HG03095 (cell line): ENCODE measurements around the gene ZDHHC4.

ENCODE experiments used
- ATAC-seq: cut with Tn5 transposase; IDR thresholded peaks from one replicate; pipeline ENCODE4 v1.9.1; 2021; ENCODE audit warnings: moderate library complexity; ENCODE audit not compliant: unreplicated experiment

The ZDHHC4 gene

GRCh38 chr7:6604458-6604857 lies 27.2 kb downstream of the ZDHHC4 start:
- no peak for ATAC-seq

- ATAC-seq = no peak
These were observed 29.8 kb downstream of the ZDHHC4 start for GRCh38 chr7:6606866-6607583.

DNA sequence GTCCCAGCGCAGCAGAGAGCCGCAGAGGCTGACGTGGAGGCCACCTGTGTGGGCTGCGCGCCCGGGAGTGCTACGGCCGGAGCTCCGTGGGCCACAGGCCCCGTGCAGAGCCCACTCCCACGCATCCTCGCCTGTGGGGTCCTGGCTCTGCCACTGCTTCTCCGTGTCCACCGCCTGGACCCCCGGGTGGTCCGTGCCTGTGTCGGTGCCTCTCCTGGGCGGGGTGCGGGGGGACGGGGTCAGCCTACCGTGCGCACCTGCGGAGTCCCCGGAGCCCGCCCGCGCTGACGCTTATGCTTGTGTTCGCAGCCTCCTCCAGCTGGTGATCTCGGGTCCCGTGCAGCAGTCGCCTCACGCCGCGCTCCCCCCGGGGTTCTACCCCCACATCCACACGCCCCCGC lies 30.4 kb downstream of the ZDHHC4 start:
- ATAC-seq = no peak

DNA sequence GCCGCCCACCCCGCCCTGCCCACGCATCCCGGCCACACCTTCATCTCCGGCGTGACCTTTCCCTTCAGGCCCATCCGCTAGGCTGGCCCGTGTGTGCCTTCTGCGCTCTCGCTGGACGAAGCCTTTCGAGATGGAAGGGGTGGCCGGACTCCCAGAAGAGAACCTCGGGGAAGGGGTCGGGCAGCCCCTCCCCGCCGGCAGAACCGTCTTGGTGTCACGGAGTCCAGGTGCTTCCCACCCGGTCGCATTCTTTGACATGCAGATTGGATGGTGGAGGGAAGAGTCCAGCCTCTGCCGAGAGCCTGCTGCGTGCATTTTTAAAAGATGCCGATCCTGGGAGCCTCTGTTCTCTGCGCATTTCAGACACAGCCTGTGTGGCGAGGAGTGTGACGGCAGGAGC lies 30.8 kb downstream of the ZDHHC4 start:
- no peak for ATAC-seq

DNA sequence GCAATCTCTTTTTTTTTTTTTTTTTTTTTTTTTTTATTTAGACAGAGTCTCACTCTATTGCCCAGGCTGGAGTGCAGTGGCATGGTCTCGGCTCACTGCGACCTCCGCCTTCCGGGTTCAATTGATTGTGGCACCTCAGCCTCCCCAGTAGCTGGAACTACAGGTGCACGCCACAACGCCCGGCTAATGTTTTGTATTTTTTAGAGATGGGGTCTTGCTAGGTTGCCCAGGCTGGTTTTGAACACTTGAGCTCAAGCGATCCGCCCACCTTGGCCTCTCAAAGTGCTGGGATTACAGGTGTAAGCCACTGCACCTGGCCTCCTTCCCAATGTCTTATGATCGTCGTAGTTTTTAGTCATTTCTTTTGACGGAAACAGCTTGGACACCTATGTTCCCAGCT lies 31.5 kb downstream of the ZDHHC4 start:
- ATAC-seq = no peak

DNA sequence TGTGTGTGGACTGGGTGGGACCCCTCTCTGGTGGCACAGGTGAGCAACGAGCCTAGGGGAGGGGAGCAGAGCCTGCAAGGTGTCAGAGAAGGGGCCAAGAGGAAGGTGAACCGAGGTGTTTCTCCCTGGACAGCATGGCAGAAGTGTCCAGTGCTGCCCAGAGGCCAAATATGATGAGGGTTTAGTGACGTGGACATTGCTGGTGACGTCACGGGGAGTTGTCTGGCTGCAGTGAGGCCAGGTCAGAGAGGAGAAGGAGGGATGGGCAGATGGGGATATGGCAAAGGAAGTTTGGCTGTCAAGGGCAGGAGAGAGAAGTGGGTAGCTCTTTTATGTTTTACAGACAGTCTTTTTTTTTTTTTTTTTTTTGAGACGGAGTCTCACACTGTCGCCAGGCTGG lies 35.6 kb downstream of the ZDHHC4 start:
- no peak for ATAC-seq

DNA sequence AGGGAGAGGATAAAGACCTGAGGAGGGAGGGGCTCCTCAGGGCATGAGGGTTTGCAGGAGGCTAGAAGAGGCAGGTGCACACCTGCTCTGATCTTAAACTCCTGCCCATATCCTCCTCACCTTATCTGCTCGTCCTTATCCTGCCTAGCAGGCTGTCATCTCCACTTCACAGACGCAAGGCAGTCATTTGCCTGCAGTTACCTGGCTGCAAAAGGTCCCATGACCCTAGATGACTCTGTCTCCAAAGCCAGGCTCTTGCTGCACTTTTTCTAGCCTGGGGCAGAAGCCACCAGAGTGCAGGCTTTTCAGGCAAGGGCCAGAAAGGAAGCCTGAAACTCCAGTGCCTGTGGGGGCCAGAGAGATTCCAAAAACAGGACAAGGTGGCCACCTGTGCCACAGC lies 36.5 kb downstream of the ZDHHC4 start:
- no peak for ATAC-seq

DNA sequence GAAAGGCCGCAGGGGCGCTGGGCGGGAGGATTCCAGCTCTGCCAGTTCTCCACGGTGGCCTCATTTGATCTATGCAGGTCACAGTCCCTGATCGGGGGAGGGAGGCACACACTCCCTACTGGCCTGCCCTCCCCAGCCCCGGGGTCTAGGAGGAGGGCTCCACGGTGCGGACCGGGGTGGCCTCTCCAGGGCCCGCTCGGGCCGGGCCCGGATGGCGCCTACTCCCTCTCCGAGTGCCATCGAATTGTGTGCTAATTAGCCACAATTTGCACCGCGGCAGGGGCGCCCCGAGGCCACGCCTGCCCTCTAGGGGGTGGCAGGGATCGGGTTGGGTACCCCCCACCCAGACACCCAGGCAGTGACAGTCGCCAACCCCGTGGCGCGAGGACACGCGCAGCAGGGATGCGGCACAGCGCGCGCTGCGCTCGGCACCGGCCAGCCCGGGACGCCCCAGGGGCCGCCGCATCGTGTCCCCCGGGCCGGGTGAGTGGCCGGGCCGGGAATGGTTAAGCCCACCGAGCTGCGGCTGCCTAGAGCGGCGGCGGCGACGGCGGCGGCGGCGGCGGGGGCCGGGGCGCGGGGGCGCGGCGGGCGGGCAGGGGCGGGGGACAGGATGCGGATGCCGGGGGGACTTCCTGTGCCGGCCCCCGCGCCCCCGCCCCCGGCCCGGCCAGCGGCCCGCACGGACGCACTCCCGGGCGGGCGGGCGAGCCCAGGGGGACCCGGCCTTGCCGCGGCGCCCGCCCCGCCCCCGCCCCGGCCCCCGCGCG lies 37.9 kb downstream of the ZDHHC4 start, which contains the start of gene ZNF853:
ZNF853 (plus strand) TSS at position 658 of the 770 bp plus-strand sequence. CDS start 565 bp downstream, outside the sequence.
- no peak for ATAC-seq

DNA sequence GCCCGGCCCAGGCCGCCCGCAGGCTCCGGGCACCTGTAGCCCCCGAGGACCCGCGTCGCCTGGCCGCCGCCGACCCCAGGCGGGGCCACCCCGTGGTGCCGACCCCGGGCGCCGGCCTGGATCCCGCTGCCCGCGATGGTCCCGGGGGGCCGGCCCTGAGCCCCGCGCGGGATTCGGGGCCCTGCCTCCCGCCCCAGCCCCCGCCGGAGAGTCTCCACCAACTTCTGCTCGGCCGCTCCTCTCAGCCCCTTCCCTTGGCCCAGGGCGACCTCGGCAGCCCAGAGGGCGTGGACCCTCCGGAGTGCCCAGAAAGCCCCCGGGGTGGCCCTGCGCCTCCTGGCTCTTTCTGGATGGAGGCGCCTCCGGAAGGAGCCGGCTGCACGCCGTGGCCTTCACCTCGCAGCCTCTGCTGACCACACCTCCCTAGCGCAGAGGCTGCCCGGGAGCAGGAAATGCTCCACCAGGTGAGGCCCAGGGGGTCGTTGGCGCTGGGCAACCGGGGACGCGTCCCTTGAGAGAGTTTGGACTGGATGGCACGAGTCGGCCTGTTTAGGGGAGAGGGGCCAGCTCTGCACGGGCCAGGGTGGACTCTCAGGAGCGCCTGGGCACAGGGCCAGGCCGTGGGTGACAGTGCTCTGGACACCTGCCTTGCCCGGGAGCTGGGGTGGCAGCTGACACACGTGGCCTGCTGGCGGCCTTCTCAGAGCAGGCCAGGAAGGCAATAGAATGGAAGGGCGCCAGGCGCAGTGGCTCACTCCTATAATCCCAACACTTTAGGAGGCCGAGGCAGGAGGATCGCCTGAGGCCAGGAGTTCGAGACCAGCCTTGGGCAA lies 38.7 kb downstream of the ZDHHC4 start:
- no peak for ATAC-seq

DNA sequence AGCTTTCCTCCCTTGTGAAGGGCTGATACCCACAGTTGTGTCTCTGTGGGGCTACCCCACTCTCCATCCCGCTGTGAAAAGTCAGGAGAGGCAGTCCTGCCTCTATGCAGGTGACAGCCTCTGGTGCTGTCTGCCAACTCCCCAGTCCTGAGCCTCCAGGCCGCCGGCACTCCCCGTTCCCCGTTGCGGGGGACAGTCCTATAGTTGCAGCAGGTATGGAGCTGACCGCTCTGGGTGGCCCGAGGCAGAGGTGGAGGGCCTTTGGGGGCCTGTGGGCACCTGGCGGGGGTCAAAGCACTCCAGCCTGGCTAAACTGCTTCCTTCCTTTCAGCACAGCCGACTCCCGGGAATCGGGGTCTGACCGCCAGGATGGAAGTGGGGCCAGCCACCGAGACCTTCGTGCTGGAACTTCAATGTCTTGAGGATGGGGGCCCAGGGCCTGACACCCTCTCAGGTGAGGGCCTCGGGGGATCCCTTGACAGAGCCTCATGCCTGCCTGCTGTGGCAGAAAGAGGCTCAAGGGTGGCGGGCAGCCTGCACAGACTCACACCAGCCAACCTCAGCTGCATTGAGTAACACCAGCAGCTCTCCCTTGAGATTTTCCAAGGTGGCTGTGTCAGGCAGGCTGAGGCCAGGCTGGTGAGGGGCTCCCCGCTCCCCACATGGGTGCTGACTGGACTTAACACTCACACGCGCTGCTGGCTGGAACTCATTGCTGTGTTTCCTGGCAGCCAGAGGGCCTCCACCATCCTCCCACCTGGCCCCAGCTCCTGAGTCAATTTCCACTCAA lies 39.8 kb downstream of the ZDHHC4 start:
- no peak for ATAC-seq

DNA sequence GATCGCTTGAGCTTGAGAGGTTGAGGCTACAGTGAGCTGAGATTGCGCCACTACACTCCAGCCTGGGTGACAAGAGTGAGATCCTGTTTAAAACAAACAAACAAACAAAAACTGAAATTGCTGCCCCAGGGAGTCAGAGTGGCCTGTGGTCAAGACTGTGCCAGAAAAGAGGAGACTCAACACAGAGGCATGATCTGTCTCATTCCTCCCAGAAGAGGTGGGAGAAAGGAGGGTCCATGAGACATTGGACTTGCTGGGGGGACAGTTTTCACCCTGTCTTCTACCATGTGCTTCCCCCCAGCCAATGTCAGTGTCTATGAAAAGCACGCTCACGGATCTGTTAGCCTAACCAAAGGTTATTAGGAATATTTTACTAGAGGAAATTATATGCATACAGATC lies 41.4 kb downstream of the ZDHHC4 start:
- no peak for ATAC-seq

DNA sequence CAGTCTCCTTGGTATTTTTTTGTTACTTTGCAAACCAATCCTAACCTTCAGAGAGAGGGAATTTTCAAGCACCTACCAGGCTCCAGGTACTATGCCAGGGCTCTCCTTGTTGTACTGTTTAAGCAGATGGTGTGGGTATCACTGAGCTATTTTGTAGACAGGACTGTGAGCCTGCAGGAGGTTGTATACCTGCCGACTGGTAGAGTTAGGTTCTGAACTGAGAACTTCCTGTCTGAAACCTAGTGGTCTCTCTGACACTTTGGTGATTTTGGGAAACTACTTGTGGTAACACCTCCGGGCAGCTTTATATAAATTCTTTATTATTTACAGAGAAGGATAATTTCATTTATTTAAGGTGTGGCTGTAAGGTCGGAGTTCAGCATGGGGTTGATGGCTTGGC lies 42.7 kb downstream of the ZDHHC4 start:
- no peak for ATAC-seq

GRCh38 chr7:6621195-6622133 lies 44.2 kb downstream of the ZDHHC4 start:
- ATAC-seq = no peak

- no peak for ATAC-seq
These were observed 45.0 kb downstream of the ZDHHC4 start for GRCh38 chr7:6622134-6622710.

GRCh38 chr7:6623589-6624245 lies 46.5 kb downstream of the ZDHHC4 start:
- ATAC-seq = no peak

DNA sequence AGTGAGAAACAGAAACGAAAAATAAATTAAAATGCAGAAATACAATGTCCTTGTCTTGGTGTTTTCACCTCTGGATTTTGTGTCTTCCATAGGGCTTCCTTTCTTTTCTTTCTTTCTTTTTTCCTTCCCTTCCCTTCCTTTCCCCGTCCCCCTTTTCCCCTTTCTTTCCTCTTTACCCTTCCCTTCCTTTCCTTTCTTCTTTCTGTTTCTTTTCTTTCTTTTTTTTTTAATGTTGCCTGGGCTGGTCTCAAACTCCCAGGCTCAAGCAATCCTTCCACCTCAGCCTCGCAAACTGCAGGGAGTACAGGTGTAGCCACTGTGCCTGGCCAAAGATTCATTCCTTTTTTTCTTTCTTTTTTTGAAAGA lies 47.0 kb downstream of the ZDHHC4 start:
- no peak for ATAC-seq

DNA sequence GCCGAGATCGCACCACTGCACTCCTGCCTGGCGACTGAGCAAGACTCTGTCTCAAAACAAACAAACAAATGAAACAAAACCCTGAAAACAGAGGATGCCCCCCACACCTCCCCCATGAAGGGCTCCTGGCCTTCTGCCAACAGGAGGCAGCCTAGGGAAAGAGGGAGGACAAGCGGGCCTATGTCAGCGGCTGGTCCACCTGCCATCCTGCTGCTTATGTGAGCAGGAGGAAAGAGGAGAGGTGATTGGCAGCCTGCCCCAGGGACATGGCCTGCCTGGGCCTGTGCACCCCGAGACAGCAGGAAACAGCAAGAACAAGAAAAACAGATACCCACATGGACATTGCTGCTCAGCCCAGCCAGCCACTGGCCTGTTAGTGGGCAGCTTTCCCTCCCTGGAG lies 50.8 kb downstream of the ZDHHC4 start:
- no peak for ATAC-seq

DNA sequence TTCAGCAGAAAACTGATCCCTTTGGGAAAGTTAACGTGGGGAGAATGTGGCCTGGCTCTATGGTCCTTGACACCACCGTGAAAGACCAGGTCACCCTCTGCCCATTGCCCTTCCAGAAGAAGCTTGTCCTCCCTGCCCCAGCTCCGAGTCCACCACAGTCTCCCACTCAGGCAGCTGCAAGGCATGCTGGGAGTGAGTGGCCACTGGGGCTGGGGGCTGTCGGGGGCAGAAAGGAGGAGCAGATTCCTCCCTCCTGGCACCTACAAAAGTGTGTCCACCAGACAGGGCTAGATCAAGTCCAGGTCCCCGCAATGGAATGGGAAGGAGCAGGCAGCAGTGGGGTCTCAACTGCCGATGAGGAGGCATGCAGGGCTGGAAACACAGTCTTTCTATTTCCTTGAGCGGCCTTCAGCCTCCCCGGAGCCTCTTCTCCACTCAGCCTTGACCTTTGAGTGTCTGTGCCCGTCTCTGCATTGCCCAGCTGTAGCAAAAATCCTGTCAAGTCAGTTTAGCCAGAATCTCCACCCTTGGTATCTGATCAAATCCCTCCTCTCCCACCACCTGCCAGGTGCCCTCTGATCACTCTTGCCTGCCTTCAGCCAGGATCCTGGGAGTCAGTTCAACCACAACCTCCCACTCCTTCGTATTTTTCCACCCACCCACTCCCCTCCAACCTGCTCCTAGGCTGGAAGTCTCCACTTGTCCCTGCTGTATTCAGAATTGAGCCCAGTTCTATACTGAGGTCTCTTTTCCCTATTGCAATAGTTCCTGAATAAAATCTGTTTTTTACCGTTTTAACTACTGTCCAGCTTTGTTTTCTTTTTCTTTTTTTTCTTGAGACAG lies 53.0 kb downstream of the ZDHHC4 start:
- ATAC-seq = no peak
